ELR (cell line): ENCODE data around the gene SEL1L2.
A peak's percentile ranks its signal among the peaks of the same experiment; 100 is the strongest.

Source experiments
- DNase-seq: peaks from one replicate; pipeline ENCODE4 v3.0.0-alpha.2; 2015; ENCODE audit warnings: low read depth

The SEL1L2 gene

DNA sequence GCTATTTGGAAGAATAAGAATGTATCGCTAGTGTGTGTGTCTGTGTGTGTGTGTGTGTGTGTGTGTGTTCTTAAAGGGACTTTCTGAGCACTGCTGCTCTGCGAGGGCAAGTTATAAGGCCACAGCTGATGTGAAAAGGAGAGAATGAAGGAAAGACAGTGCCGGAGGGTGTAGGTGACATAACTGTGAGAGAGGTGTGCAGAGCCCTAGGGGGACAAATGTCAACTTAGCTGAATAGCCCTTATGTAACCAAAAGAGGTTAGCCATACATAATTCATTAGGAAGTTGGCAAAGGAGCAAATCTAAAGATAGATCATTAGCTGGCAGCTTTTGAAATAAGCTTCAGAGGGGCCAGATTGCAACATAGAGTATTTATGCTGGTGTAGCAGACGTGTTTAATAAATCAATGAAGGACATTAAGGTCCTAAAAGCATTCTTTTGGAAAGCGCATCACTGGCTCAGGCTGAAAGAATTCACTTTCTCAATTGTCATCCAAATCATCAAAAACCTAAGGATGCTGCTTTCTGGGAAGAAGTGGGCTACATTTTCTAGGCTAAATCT lies 124.5 kb downstream of the SEL1L2 start:
- DNase-seq, result no peak

DNA sequence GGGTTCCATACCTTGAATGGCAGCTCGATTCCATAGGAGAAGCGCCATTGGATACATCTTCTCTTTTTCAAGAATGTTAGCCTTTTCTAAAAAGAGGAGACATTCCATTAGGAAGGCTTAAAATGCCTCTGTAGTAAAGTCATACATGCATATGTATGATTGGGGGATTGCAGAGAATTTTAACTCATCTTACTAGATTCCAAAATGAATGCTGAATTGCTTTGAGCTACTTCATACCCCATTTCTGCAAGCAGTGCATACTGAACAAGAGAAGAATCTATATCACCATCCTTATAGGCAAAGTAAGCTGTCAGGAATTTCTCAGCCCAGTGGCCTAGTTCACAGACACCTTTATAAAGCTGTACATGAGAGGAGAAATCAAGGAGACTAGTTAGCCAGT lies 125.3 kb downstream of the SEL1L2 start:
- no peak for DNase-seq

DNA sequence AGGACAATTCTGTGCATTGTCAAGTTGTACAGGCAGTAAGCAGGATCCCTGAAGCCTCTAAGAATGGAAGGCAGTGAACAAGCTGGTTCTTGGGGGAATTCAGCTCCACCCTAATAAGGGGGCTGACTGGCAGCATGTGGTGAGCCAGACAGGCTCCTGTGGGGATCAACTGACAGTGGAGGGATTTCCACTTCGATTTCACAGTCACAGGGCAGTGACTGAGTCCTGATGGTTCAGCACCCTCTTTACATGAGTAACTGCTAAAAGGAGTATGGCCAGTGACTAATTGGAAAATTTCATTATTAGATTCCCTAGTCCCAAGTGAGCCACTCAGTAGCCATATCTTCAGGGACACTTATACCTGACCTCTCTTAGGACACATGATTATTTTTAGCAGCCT lies 127.2 kb downstream of the SEL1L2 start:
- DNase-seq, result no peak

DNA sequence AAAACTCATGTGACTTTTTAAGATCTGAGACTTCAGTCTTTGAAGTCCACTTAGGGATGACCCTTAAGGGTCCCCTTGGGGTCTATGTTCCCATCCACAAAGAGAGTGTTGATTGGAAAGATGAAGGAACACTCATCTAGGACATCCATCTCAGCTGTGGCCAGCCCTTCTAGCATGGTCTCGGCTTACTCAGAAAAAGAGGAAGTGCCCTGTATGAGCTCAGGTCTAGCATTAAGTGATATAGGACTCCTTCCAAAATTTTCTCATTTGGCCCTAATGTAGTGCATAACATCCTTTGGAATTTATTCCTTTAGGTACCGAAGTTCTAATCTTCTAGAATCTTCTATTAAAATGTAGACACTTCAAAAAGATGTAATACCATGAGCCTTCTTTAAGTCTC lies 128.2 kb downstream of the SEL1L2 start:
- DNase-seq, result no peak

- DNase-seq, result no peak
These were observed 131.5 kb downstream of the SEL1L2 start for GRCh38 chr20:13858871-13859270.

DNA sequence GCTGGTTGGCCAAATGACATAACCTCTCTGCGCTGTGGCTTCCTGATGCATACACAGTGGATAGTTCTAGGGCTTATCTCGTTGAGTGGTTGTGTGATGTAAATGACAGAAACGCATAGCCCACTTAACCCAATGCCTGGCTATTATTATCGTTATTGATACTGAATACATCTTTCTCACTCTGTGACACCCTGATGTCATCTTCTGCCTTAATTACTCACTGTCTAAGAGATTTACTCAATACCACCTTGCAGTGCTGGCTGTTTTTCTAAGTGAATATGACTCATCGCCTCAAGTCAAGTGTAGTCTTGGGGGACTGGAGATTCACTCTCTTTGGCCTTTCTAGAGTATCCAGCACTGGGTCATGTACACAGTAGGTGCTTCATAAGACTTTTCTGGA lies 132.0 kb downstream of the SEL1L2 start:
- no peak for DNase-seq

DNA sequence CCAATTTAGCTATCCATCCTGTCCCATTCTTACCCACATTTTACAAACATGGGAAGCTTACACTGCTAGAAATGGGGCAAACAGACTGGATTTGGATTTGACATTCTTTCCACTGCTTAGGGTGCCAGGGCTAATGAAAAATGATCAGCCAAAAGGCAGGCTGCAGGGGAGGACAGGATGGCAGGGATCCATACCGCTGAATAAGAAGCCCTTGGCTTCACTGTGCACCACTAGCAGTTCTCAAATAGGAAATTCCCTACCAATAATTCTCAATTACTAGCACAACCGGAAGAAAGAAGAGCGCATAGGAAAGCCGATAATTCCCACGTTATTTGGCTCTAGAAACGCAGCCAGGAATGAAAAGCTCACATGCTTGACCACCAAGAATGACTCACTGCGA lies 132.5 kb downstream of the SEL1L2 start:
- no peak for DNase-seq

DNA sequence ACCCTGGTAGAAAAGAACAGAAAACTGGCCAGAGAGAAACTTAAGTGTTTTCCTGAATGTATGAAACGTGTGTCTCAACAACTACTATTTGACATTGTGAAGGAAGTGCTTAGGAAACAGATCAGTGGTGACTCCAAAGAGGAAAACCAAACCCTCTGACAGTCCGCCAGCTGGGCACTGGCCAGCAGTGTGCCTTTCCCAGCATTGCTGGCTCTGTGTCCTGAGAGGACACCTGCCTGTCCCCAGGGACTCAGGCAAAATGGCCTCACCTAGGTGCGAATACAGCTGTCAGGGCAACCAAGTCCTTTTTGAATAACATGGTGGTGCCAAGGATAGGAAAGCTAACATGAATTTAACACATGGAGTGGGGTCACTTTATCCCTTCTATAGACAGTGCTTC lies 133.1 kb downstream of the SEL1L2 start:
- no peak for DNase-seq

GRCh38 chr20:13856354-13856753 lies 134.1 kb downstream of the SEL1L2 start:
- DNase-seq, result no peak

DNA sequence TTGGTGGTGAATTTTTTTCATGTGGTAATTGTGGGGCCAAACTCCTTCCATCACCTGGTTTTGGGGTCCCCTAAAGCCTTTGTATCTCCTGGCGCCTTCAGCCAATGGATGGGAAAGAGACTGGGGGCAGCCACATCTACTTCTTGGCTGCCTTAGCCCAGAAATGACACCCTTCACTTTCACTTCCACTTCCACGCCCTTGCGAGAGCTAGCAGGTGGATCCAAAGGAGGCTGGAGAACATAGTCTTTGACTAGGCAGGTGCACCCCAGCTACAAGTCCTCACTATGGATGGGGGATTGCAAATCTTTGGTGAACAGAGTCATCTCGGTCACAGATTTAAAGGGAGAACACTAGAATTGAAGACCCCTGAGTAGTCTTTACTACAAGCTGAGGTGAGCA lies 134.8 kb downstream of the SEL1L2 start:
- DNase-seq, result no peak

DNA sequence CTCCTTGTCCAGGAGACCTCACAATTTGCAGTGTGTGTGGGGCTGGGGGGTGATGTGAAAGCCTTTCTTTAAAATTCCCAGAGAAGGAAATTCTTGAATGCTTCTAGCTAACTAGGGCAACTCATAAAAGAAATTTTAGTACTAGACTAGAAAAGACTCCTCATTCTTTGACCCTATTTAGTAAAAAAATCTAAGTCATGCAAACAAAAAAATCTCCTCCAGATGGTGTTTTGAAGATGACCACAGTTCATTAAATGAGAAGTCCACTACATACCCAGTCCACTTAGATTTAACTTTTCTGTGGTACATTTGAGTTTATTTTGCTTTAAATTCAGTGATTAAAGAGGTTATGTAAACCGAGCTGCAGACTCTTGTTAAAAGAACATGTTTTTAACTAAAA lies 138.1 kb downstream of the SEL1L2 start:
- no peak for DNase-seq

GRCh38 chr20:13851279-13851678 lies 139.1 kb downstream of the SEL1L2 start:
- no peak for DNase-seq

DNA sequence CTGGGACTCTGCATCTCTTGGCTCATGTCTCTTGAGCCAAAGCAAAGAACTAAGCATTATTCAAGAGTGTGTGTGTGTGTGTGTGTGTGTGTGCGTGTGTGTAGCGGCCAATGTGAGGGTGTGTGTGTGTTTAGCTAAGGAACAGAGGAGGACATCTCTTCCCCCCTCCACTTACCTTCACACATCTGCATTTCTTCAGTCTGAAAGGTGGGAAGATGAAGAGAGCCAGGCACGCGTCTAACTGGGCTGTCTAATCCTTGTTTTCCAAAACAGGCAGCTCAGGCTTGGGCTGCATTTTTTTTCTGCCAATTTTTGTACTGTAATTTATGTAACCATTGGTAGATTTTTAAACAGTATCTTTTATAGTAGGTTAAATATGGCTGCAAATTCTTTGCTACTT lies 146.1 kb downstream of the SEL1L2 start:
- DNase-seq, result no peak

DNA sequence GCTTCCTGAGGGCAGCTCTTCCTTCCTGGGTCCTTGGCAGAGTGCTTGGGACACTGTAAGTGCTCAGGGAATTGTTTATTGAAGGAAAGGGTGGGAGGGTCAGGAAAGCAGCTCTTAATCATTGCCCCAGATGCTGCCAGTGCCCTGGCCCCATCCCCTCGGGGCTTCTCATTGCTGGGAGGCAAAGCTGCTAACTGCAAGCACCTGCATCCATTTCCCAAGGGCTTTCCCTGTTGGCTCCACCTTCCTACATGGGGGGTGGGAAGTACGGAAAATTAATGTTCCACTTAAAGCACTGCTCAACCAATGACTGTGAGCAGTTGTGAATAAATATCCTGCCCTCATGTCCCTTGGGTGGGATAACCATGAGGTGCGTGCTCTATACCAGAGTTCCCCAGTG lies 149.2 kb downstream of the SEL1L2 start:
- DNase-seq, result no peak

DNA sequence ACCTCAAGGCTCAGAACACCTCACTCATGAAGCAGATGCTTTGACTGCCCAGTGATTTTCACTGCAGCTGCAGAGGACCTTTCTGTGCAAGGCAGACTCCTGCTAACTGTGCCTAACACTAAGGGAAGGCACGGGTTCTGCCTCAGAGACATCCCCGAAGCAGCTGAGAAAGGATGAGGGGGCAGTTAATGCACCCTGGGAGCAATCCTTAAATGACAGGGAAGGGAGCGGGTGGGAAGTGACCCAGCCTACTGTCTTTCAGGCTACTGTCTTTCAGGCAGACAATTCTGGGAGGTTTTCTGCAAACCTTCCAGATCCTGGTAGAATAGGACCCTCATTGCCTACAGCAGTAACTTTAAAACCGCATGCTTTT lies 150.3 kb downstream of the SEL1L2 start:
- DNase-seq, result no peak

- peak; percentile 45 for DNase-seq
These were observed 150.9 kb downstream of the SEL1L2 start for GRCh38 chr20:13839421-13840092.

DNA sequence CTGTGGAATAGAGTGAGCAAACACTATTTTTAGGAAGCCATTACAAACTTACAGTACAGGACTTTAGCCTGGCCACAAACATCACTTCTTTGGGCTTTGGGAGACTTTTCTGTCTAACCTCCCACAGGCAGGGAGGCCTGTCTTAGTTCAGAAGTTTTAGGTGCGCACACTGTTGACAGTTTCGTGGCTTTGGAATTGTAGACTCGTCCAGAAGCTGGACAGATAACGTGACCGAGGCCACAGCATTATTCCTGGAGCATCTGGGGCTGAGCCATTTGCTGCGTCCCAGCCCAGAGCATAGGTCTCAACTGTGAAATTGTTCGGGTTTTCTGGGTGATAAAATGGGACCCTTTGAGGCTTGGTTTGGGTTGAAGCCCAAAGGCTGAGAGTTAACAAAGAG lies 151.8 kb downstream of the SEL1L2 start:
- DNase-seq, result no peak

DNA sequence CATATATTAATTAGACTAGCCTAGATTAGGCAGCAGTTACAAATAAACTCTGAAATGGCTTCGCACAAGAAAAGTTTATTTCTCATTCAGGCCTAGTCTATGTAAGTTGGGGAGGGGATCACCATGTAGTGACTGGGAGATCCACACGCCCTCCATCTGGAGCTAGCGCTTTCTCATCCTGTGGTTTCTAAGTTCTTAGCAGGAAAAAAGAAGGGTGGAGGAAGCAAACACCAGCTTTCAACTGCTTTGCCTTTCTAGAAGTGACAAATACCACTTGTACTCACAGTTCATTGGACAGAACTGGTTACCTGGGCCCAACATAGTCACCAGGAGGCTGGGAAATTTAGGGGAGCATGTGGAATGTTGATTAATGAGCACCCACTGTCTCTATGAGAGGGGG lies 158.9 kb downstream of the SEL1L2 start:
- DNase-seq, result no peak

GRCh38 chr20:13825465-13825864 lies 164.9 kb downstream of the SEL1L2 start:
- DNase-seq, result no peak

DNA sequence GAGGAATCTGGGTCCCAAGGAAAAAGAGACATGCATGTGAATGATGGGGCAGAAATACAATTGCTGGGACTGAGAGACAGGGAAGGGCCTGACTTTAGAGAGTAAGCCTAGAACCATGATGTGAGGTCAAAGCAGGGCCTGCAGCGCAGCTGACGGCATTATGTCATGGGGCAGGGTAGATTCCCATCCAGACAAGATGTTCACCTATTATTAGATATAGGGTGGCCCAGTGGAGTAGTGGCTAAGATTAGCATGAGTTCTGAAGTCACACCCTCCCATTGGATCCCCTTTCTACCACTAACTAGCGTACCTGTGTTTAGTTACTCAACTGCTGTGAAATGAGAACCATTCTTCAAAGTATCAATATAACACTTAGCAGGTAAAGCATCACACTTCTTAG lies 166.0 kb downstream of the SEL1L2 start:
- no peak for DNase-seq

- DNase-seq, result no peak
These were observed 168.0 kb downstream of the SEL1L2 start for GRCh38 chr20:13822459-13822858.

DNA sequence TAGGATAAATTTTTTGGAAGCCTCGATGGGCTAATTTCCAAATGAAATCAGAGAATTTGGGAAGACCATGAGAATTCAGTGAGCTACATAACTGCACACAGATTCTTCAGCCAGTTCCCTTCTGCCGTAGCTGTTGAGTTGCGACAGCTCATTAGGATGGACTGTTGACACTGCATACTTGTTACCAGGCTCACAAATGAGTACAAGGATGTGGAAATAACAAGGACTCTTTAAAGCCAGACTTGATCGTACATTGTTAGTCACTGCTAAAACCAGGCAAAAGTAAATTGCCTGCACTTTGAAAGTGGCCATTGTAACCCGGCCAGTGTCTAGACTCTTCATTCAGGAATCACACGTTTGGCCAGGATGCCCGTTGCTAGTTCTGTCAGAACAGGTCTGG lies 168.5 kb downstream of the SEL1L2 start:
- no peak for DNase-seq

DNA sequence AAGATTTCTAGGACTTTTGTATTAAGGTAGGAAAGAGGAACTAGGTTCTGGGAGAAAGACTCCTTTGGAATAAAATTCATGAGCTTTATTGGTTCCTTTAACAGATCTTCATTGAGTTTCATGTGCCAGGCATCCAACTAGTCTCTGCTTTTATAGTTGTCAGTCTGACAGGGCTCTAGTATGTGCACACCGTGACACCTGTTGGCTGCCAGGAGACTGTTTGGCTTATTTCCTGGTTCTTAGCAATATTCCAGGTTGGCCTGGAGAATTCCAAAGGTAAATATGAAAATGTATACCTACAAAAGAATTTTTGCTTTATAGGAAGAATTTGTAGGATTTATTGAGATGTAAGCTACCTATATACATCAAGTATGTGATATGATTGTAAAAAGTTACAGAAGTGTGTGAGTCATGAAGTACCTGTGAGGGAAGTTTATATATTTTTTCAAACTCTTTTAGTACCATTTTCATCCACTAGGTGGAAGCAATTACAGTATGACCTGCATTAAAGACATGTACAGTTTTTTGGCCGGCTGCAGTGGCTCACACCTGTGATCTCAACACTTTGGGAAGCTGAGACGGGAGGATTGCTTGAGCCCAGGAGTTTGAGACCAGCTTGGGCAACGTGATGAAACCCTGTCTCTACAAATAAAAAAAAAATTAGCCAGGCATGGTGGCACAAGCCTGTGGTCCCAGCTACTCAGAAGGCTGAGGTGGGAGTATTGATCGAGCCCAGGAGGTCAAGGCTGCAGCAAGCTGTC lies 170.3 kb downstream of the SEL1L2 start:
- DNase-seq, result peak; percentile 65

- DNase-seq, result peak; percentile 35
These were observed 173.1 kb downstream of the SEL1L2 start for GRCh38 chr20:13817342-13817741.
